Chondrocyte (in vitro differentiated cells): ENCODE measurements around the gene IL17B. TPM values are rescaled to one million over a fixed set of nuclear protein-coding genes. Genes with fewer than 3 reads are reported as not detected.

Experiments used
- DNase-seq: peaks from one replicate; pipeline ENCODE4 v3.0.0; 2021; ENCODE audit warnings: mixed read lengths, low spot score
- H3K27ac Mint-ChIP-seq: one replicate; pipeline ENCODE4 v1.8.0; 2021; ENCODE audit warnings: mild to moderate bottlenecking, moderate library complexity, mixed read lengths; ENCODE audit not compliant: unreplicated experiment
- H3K27me3 Mint-ChIP-seq: 2 replicates; pipeline ENCODE4 v1.8.0; 2021; ENCODE audit warnings: low read depth, mixed read lengths
- H3K36me3 Mint-ChIP-seq: 2 replicates; pipeline ENCODE4 v1.8.0; 2021; ENCODE audit warnings: low read depth, mixed read lengths
- H3K4me1 Mint-ChIP-seq: 2 replicates; pipeline ENCODE4 v1.8.0; 2021; ENCODE audit warnings: low read depth, mild to moderate bottlenecking, mixed read lengths
- H3K4me3 Mint-ChIP-seq: one replicate; pipeline ENCODE4 v1.8.0; 2021; ENCODE audit warnings: mild to moderate bottlenecking, moderate library complexity, mixed read lengths; ENCODE audit not compliant: unreplicated experiment
- H3K9me3 Mint-ChIP-seq: 2 replicates; pipeline ENCODE4 v1.8.0; 2021; ENCODE audit warnings: low read depth, mixed read lengths
- CTCF ChIP-seq: fragments of 200-600 bp; sonication (generic); IDR thresholded peaks from 2 replicates; pipeline ENCODE4 v1.5.0; 2021; ENCODE audit warnings: antibody characterized with exemption, mild to moderate bottlenecking, moderate library complexity
- long read RNA-seq: library from polyadenylated mRNA; stranded (forward); transcript quantifications from one replicate; pipeline ENCODE4 v2.0.0, GENCODE V29; 2021
- total RNA-seq: library from RNA; stranded (reverse); gene quantifications from 3 replicates; pipeline ENCODE4 v1.2.1, GENCODE V29; 2021

IL17B gene
- 1.1 to 4.6 TPM (median 3.4 TPM) in 3 replicates for total RNA-seq
- long read RNA-seq, partial matches to known transcripts: 0 of 4 reads
- long read RNA-seq, other reads (novel, unspliced or antisense): 4 of 4 reads

- TF ChIP-seq CTCF: no peak
- DNase-seq: no peak
- Mint-ChIP-seq H3K4me3 (no peak within 1 kb of the TSS), H3K9me3 (no peaks in the 10 kb centered on the region), H3K4me1 (peaks cover 62% of the 10 kb centered on the region), H3K36me3 (no peaks in the 10 kb centered on the region), H3K27ac (peak within 1 kb of the TSS; percentile 76), H3K27me3 (no peaks in the 10 kb centered on the region)
Measured at GRCh38 chr5:149379177-149379761, at the start of gene IL17B. TSS of gene IL17B (minus strand) at chr5:149379292. CDS start at chr5:149379225, 67 bp downstream.

DNA sequence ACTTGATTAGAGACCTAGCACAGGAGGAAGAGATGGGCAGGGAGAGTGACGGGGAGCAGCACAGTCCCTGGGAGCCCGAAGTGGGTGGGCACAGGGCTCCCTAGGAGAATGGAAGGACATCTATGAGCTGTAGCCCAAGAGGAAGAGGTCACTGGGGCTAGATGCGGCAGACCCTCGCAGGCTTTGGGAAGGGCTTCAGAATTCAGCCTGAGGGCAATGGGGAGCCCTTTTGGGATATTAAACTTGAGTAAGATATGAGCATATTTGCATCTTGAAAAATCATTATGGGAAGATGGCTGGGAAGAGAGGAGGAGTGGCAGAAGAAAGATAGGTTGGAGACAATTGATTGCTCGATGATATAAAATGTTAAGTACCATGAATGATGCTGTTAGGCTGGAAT lies 48.9 kb upstream of the IL17B start:
- Mint-ChIP-seq H3K9me3 (no peaks in the 10 kb centered on the region), H3K4me1 (peaks cover 75% of the 10 kb centered on the region), H3K27me3 (no peaks in the 10 kb centered on the region), H3K27ac (peak overlapping the region; percentile 96), H3K4me3 (peak overlapping the region; percentile 13), H3K36me3 (peaks cover 65% of the 10 kb centered on the region)
- no peak for TF ChIP-seq CTCF
- DNase-seq: no peak

- H3K36me3 Mint-ChIP-seq: peaks cover 67% of the 10 kb centered on the region
- no peaks in the 10 kb centered on the region for H3K9me3 Mint-ChIP-seq
- no peak overlapping the region for H3K4me3 Mint-ChIP-seq
- TF ChIP-seq CTCF: no peak
- no peaks in the 10 kb centered on the region for H3K27me3 Mint-ChIP-seq
- no peak for DNase-seq
- peak overlapping the region; percentile 96 for H3K27ac Mint-ChIP-seq
- H3K4me1 Mint-ChIP-seq: peaks cover 81% of the 10 kb centered on the region
Measured at GRCh38 chr5:149427374-149427773, 48.3 kb upstream of the IL17B start.

DNA sequence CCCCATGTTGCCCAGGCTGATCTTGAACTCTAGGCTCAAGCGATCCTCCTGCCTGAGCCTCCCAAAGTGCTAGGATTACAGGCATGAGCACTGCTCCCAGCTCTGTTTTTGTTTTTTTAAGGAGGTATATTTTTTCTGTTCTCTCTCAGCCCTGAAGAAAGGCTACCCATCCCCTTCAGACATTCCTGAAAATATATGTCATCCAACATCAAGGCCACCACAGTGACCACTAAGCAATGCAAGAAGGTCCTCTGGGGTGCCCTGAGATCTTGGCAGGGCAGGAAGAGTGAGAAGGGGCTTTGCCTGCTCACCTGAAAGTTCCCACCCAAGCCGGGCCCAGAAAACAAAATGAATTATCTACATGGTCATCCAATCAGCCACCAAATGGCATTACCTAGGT lies 47.8 kb upstream of the IL17B start:
- no peaks in the 10 kb centered on the region for H3K9me3 Mint-ChIP-seq
- no peak for DNase-seq
- H3K4me1 Mint-ChIP-seq: peaks cover 82% of the 10 kb centered on the region
- peak overlapping the region; percentile 96 for H3K27ac Mint-ChIP-seq
- H3K27me3 Mint-ChIP-seq: no peaks in the 10 kb centered on the region
- H3K4me3 Mint-ChIP-seq: no peak overlapping the region
- peaks cover 70% of the 10 kb centered on the region for H3K36me3 Mint-ChIP-seq
- no peak for TF ChIP-seq CTCF

DNA sequence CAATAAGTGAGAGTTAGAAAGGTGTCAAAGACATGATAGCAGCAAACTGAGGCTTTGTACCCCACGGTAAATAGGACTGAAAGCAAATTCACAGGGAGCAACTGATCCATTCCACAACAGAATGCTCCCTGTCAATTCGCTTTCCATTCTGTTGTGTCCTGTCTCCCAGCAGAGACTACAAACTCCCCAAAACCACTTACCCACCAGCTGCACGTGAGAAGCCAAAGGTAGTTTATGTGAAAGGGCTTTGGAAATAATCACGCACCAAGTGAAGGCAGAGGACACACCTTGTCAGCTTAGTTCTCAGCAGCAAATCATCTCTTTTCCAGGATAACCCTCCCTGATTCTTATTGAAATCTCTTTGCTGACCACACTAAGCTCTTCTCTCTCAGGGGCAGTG lies 46.6 kb upstream of the IL17B start:
- no peak for DNase-seq
- TF ChIP-seq CTCF: no peak
- peaks cover 72% of the 10 kb centered on the region for H3K36me3 Mint-ChIP-seq
- no peaks in the 10 kb centered on the region for H3K27me3 Mint-ChIP-seq
- no peaks in the 10 kb centered on the region for H3K9me3 Mint-ChIP-seq
- peak overlapping the region; percentile 96 for H3K27ac Mint-ChIP-seq
- H3K4me1 Mint-ChIP-seq: peaks cover 88% of the 10 kb centered on the region
- peak overlapping the region; percentile 16 for H3K4me3 Mint-ChIP-seq
